RWPE1 (cell line): ENCODE results near the gene EEF1AKMT3.
A peak's percentile ranks its signal among the peaks of the same experiment; 100 is the strongest.

Experiments
- CTCF ChIA-PET: fragments of 350-600 bp; sonication (Branson Sonifier 250); formaldehyde crosslinking; extraction: SDS; loops from one replicate; lab custom pipeline; 2021; lab: Yijun Ruan, JAX
- POLR2A ChIA-PET: fragments of 400-600 bp; formaldehyde crosslinking; extraction: SDS; loops from one replicate; lab custom pipeline; 2020; ENCODE audit warnings: antibody characterized with exemption; ENCODE audit not compliant: low non-redundant PET; lab: Yijun Ruan, JAX
- DNase-seq: peaks from one replicate; pipeline ENCODE4 v3.0.0; 2012; ENCODE audit warnings: low spot score
- H3K27ac ChIP-seq: fragments of 450-650 bp; 2 replicates; pipeline ENCODE4 v1.5.1; 2017
- CTCF ChIP-seq: fragments of 450-650 bp; conservative IDR thresholded peaks from 2 replicates; pipeline ENCODE4 v1.5.1; 2017; ENCODE audit warnings: low read depth, mild to moderate bottlenecking

EEF1AKMT3 gene

GRCh38 chr12:57810450-57810849 is 38.0 kb downstream of the EEF1AKMT3 start:
- ChIA-PET CTCF (interaction anchor here (0.6 kb wide), 1 partner anchor 82 kb away, joined by 3 read pairs; no protein-coding TSS in a partner anchor), POLR2A (interaction anchor here (0.6 kb wide), 1 partner anchor 77 kb away, joined by 3 read pairs; no protein-coding TSS in a partner anchor)
- TF ChIP-seq CTCF: no peak
- peak overlapping the region; percentile 34 for H3K27ac ChIP-seq
- DNase-seq: peak; percentile 69

- peak overlapping the region; percentile 34 for H3K27ac ChIP-seq
- ChIA-PET POLR2A (no interaction called here), CTCF (interaction anchor here (3.2 kb wide), 1 partner anchor 8 kb away, joined by 12 read pairs; no protein-coding TSS in a partner anchor)
- DNase-seq: no peak
- TF ChIP-seq CTCF: no peak
Measured at GRCh38 chr12:57811028-57811755, 38.8 kb downstream of the EEF1AKMT3 start.

GRCh38 chr12:57813111-57813970 is 40.9 kb downstream of the EEF1AKMT3 start:
- no peak for TF ChIP-seq CTCF
- CTCF ChIA-PET: interaction anchor here (0.6 to 3.2 kb wide), 2 partner anchors 10 to 126 kb away, joined by 3 to 12 read pairs; no protein-coding TSS in a partner anchor
- no peak for DNase-seq
- POLR2A ChIA-PET: no interaction called here
- 0 out of 2 replicates have a peak overlapping the region, but pooled peaks have one; percentile 4 for H3K27ac ChIP-seq

GRCh38 chr12:57813971-57814772 is 41.8 kb downstream of the EEF1AKMT3 start:
- POLR2A ChIA-PET: no interaction called here
- H3K27ac ChIP-seq: no peak overlapping the region
- CTCF ChIA-PET: interaction anchor here (0.9 to 3.2 kb wide), 2 partner anchors 11 to 1901 kb away, joined by 4 to 12 read pairs; no protein-coding TSS in a partner anchor
- TF ChIP-seq CTCF: no peak
- DNase-seq: no peak

- DNase-seq: no peak
- no peak for TF ChIP-seq CTCF
- POLR2A ChIA-PET: interaction anchor here (0.5 kb wide), 1 partner anchor 64 kb away, joined by 3 read pairs; no protein-coding TSS in a partner anchor
- H3K27ac ChIP-seq: peak overlapping the region; percentile 17; the same call in 1 of the 2 replicates
- CTCF ChIA-PET: interaction anchor here (0.5 to 0.7 kb wide), 2 partner anchors 24 to 81 kb away, joined by 3 read pairs; no protein-coding TSS in a partner anchor
Measured at GRCh38 chr12:57815177-57816000, 43.0 kb downstream of the EEF1AKMT3 start.
